HG02885 (cell line): Measurements from ENCODE around the gene MYOF.
A peak's percentile ranks its signal among the peaks of the same experiment; 100 is the strongest.

Experiments used
- ATAC-seq: cut with Tn5 transposase; IDR thresholded peaks from one replicate; pipeline ENCODE4 v1.9.1; 2021; ENCODE audit warnings: mild to moderate bottlenecking; ENCODE audit not compliant: unreplicated experiment, poor library complexity

MYOF gene

GRCh38 chr10:93404048-93404354 is 78.1 kb downstream of the MYOF start:
- ATAC-seq = no peak

DNA sequence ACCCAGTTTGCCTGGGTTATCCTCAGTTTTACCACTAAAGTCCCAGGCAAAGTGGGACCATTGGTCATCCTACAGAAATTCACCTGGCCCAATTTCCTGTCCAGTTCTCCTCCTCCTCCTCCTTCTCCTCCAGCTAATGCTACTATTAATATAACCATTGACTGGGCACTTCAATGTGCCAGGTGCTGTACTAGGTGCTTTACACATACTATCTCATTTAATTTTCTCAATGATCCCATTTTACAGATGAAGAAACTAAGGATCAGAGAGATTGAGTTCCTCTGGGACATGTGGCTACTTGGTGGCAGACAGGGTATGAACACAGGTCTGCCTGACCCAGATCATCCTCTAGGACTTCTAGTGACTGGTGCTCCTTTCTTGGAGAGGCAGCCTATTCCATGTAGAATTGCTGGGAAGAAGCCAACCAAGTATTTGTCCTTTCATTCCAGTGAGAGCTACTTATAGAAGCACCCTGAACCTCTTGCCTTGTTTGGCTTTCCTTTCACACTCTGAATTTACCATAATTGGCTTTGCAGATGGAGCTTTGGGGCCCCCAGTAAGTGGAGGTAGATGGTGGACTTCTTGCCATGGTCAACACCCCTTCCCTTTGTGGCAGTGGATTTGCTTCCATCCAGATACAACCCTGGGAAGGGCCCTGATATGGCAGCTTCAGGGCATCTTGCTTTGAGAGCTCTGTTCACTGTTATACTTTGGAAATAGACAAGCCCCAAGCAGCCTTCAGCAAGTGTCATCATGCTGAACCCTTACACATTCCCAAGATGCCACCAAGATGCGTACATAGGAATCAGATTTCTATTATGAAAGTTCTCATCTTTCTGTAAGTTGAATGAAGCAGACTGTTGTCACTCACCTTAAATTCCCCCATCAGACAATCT is 78.7 kb downstream of the MYOF start:
- ATAC-seq = no peak

- ATAC-seq = no peak
Observed at GRCh38 chr10:93402192-93402591, 79.9 kb downstream of the MYOF start.

GRCh38 chr10:93398528-93398927 is 83.6 kb downstream of the MYOF start:
- ATAC-seq = no peak

DNA sequence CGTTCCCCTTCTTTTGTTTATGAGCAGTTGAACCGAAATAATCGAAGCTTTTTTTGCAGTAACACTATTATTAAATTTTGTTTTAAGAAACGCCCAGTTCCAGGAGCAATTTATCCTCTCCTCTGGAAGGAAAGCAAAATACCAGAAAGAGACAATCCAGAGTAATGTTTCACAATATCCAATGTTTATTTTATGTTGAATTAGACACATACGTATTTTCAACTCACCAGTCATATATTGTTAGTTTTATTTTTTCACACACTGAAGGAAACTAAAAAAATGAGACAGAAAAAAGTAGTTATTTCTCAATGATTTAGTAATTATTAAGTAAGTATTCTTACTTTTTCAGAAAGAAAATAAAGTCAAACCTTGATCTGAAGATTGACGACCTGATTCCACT is 85.1 kb downstream of the MYOF start:
- ATAC-seq = no peak

GRCh38 chr10:93393211-93393610 is 88.9 kb downstream of the MYOF start:
- ATAC-seq = no peak

GRCh38 chr10:93392121-93392520 is 90.0 kb downstream of the MYOF start:
- no peak for ATAC-seq

DNA sequence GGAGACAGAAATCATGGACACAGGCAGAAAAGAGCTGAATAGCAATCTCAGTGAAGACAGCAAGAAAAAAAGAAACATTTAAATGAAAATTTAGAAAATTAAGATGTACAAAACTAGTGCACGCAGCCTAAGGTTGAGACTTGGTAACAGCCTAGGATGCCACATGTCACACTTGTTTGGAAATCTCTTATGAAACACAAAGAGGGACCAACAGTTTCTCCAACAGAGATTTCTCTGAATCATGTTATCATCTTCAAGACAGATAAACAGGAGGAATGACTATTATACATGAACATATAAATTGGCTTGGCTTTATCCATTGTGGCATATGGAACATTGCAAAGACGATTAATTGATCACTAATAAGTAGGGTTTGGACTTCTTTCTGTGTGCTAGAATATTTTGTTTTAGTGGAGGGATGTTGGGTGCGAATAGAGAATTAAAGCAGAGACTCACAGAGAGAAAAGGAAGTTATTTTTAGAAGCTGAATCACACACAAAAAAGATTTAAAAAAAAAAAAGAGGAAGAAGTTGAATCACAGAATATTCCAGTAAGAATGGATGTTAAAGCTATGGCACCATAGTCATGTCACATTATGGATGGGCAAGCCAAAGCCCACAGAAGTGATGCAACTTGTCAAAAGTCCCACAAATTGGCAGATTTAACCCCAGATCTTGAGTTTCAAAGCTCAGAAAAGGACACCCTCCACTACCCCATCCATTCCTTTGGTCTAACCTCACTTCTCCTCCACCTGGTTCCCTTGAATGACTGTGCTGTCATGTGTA is 91.6 kb downstream of the MYOF start:
- no peak for ATAC-seq

- ATAC-seq = no peak
Observed at GRCh38 chr10:93386631-93387369, 95.3 kb downstream of the MYOF start.

GRCh38 chr10:93385345-93385744 is 96.8 kb downstream of the MYOF start:
- no peak for ATAC-seq

DNA sequence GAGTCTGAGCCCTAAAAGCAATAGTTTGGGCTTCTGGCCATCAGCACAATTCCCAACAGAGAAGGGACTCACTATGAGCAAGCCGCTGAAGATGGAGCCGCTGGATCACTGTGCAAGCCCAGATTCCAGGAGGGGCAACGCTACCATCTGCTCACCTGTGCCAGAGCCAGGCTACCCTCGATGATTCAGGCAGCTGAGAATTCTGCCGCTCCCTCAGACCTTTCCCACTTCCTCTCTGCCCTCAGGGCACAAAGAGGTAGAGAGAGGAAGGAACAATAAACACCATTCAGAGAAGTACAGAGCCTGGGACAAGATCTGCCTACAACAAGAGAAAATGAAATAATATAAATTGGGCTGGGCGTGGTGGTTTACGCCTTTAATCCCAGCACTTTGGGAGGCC is 98.1 kb downstream of the MYOF start:
- ATAC-seq = no peak

DNA sequence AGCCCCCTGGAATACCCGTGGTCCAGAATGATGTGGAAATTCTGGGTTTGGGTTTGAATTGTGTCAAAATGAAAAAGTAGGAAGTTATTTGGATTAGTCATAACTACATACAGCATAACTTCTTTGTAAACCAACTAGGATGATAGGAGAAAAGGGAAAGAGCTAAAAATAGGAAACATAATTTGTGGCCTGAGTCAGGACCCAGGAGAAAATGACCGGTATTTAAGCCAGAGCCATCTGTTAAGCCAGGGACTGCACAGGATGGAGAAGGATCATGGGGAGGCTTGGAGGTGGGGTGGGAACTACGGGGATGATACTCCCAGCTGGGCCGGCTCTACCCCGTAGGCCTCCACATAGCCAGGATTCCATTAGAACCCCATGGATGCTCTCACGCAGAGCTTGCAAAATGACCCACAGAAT is 98.6 kb downstream of the MYOF start:
- ATAC-seq = no peak

- no peak for ATAC-seq
Observed at GRCh38 chr10:93379731-93380575, 102.2 kb downstream of the MYOF start.

- ATAC-seq = no peak
Observed at GRCh38 chr10:93378997-93379730, 103.0 kb downstream of the MYOF start.

DNA sequence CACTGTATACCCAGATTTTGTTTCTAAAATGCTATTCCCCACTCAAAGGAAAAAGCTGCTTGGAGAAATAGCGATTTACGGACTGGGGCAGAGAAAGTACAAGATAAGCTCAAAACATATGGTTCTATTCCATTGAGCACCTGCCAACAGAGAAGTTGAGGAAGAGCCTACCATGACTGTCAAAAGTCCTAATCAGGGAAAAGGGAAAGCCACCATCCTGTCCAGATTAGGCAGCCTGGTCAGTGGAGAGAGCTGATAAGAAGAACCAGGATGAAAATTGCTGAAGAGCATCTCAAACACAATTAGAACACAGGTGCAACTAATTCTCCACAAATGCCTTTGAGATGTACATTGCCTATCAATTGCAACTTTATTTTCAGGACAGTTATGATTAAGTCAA is 104.1 kb downstream of the MYOF start:
- no peak for ATAC-seq

GRCh38 chr10:93376372-93377293 is 105.5 kb downstream of the MYOF start:
- peak; percentile 63 for ATAC-seq

DNA sequence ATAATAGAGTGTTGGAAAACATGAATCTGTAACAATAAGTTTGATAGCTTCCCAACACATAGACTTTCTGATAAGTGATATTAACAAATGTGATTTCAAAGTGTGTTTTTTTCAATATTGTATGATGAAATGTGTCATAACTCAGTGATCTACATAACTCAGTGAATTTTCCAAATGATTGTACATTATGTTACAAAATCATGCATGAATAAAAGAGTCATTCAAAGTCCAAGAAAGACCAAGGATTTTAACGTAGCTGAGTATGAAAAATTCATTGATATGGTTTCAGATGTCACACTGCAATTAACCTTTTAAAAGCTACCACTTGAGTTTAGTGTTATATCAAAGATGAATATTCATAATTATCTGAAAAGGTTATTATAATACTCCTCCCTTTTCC is 111.2 kb downstream of the MYOF start:
- ATAC-seq = no peak

DNA sequence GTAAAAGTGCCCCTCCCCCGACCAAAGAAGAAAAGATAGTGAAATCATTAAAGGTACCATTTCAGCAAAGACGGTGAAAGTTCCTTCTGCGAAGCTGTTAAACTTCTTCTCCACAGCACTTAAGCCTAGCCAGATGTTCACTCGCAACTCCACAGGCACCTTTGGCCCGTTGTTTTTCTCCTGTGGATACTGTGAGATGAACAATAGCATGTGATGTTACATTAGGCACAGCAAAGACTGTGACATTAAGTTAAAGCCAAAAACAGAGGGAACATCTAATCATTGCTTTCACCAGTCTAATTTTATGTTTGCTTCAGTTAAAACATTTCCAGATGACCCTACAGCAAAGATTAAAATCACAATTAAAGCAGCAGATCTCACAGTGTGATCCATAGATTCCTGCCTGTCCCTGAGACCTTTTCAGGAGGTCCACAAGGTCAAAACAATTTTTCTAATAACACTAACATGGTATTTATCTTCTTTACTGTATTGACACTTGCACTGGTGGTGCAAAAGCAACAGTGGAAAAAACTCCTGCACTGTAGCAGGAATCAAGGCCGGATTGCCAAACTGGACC is 112.5 kb downstream of the MYOF start:
- ATAC-seq = no peak
